ENCODE measurements around the gene ADRA1B.

GRCh38 chr5:159943326-159943725 is 27.0 kb downstream of the ADRA1B start:
- no peak for TF ChIP-seq CTCF (IDR thresholded peaks at IDR 0.05; ENCODE audit: insufficient read depth, low read length, poor library complexity, severe bottlenecking)
- TF ChIP-seq EZH2phosphoT487 (conservative IDR thresholded peaks at IDR 0.05; ENCODE audit: low read length) = no peak

Data from SU-DHL-6 (cell line).